ENCODE measurements around the gene CREB3L2. TPM values are rescaled to one million over a fixed set of nuclear protein-coding genes. Genes with fewer than 3 reads are reported as not detected.

The CREB3L2 gene
- total RNA-seq, 1 donor from 2014 or later: 61.8 TPM

GRCh38 chr7:137978464-137979237 is 23.2 kb downstream of the CREB3L2 start:
- H3K9me3 ChIP-seq: no peaks in the 10 kb centered on the region
- no peak for TF ChIP-seq CTCF (IDR thresholded peaks at IDR 0.05)
- DNase-seq (no peak), ATAC-seq (peak; percentile 69)
- intact Hi-C loops (cut with DNase I): no loop called here
- H3K27ac ChIP-seq: peak overlapping the region; percentile 25
- H3K36me3 ChIP-seq: no peaks in the 10 kb centered on the region
- peaks cover 42% of the 10 kb centered on the region for H3K4me1 ChIP-seq
- no peak overlapping the region for H3K4me3 ChIP-seq
- no peaks in the 10 kb centered on the region for H3K27me3 ChIP-seq

GRCh38 chr7:137977173-137977572 is 24.7 kb downstream of the CREB3L2 start:
- no peak overlapping the region for H3K4me3 ChIP-seq
- H3K9me3 ChIP-seq: no peaks in the 10 kb centered on the region
- intact Hi-C loops (cut with DNase I): no loop called here
- H3K27ac ChIP-seq: no peak overlapping the region
- no peak for TF ChIP-seq CTCF (IDR thresholded peaks at IDR 0.05)
- H3K27me3 ChIP-seq: no peaks in the 10 kb centered on the region
- no peaks in the 10 kb centered on the region for H3K36me3 ChIP-seq
- ATAC-seq: no peak
- no peak for DNase-seq
- peaks cover 39% of the 10 kb centered on the region for H3K4me1 ChIP-seq

- no peak overlapping the region for H3K27ac ChIP-seq
- intact Hi-C loops (cut with DNase I): no loop called here
- H3K27me3 ChIP-seq: no peaks in the 10 kb centered on the region
- H3K36me3 ChIP-seq: no peaks in the 10 kb centered on the region
- H3K4me3 ChIP-seq: no peak overlapping the region
- ATAC-seq (no peak), DNase-seq (no peak)
- H3K4me1 ChIP-seq: peaks cover 35% of the 10 kb centered on the region
- no peak for TF ChIP-seq CTCF (IDR thresholded peaks at IDR 0.05)
- H3K9me3 ChIP-seq: no peaks in the 10 kb centered on the region
Observed at GRCh38 chr7:137976696-137977095, 25.2 kb downstream of the CREB3L2 start.

GRCh38 chr7:137976232-137976631 is 25.7 kb downstream of the CREB3L2 start:
- ATAC-seq: no peak
- Histone ChIP-seq H3K4me1 (peaks cover 30% of the 10 kb centered on the region), H3K9me3 (no peaks in the 10 kb centered on the region), H3K4me3 (no peak overlapping the region), H3K27ac (no peak overlapping the region), H3K36me3 (no peaks in the 10 kb centered on the region), H3K27me3 (no peaks in the 10 kb centered on the region)
- intact Hi-C loops (cut with DNase I): no loop called here
- DNase-seq: no peak
- no peak for TF ChIP-seq CTCF (IDR thresholded peaks at IDR 0.05)

DNA sequence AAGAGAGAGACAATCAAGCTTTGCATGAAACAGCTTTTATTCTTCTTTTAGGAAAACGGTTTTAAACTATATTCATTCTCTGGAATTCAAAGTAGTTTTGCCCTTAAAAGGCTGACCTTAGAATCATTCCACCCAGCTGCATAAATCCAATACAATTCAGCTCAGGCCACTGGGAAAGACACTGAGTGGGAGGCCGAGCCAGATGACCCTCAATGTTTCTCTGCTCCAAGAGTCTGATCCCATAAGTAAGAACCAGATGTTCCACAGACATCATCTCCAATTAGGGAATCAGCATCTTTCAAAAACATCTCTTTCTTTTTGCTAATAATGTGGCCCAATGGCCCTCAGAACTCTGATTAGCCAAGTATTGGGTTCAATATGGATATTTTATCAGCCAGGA is 26.1 kb downstream of the CREB3L2 start:
- Histone ChIP-seq H3K4me1 (peaks cover 28% of the 10 kb centered on the region), H3K27me3 (no peaks in the 10 kb centered on the region), H3K9me3 (no peaks in the 10 kb centered on the region), H3K27ac (no peak overlapping the region), H3K4me3 (no peak overlapping the region), H3K36me3 (no peaks in the 10 kb centered on the region)
- TF ChIP-seq CTCF (IDR thresholded peaks at IDR 0.05): no peak
- no peak for ATAC-seq
- DNase-seq: no peak
- intact Hi-C loops (cut with DNase I): no loop called here
